Keratinocyte (primary cell): ENCODE data around the gene ANKDD1A. TPM values are rescaled to one million over a fixed set of nuclear protein-coding genes. Genes with fewer than 3 reads are reported as not detected.

ENCODE experiments used
- DNase-seq: peaks from one replicate; pipeline ENCODE4 v3.0.0-alpha.2; 2011; ENCODE audit warnings: low read depth, missing footprints, low spot score
- FAIRE-seq: peaks from 2 replicates; lab custom pipeline; 2011; peaks lifted over from hg19 to GRCh38; lab: Jason Lieb, UNC
- H2AFZ ChIP-seq: 2 replicates; pipeline ENCODE4 v1.6.0; 2012; ENCODE audit warnings: low read length, control low read depth, inconsistent platforms; ENCODE audit not compliant: control insufficient read depth
- H3K27ac ChIP-seq: 2 replicates; pipeline ENCODE4 v1.5.1; 2011; ENCODE audit warnings: low read length; ENCODE audit not compliant: control insufficient read depth, insufficient read depth
- H3K27me3 ChIP-seq: 3 replicates; pipeline ENCODE4 v1.6.0; 2011; ENCODE audit warnings: low read length; ENCODE audit not compliant: control insufficient read depth, insufficient read depth; ENCODE audit errors: extremely low read depth
- H3K36me3 ChIP-seq, 2 experiments: 2 replicates in 1 of 2; 3 replicates in 1 of 2; pipeline ENCODE4 v1.5.1; 2011; ENCODE audit warnings: low read length in 2 of 2, mild to moderate bottlenecking in 1 of 2; ENCODE audit not compliant: control insufficient read depth in 2 of 2, insufficient read depth in 2 of 2; ENCODE audit errors: extremely low read depth in 1 of 2
- H3K4me1 ChIP-seq: 3 replicates; pipeline ENCODE4 v1.5.1; 2011; ENCODE audit warnings: low read length; ENCODE audit not compliant: control insufficient read depth, insufficient read depth; ENCODE audit errors: extremely low read depth
- H3K4me2 ChIP-seq: 3 replicates; pipeline ENCODE4 v1.6.0; 2011; ENCODE audit warnings: low read depth, low read length; ENCODE audit not compliant: control insufficient read depth, insufficient read depth; ENCODE audit errors: extremely low read depth
- H3K4me3 ChIP-seq, 3 experiments: fragments of 200-600 bp in 1 of 3; sonication (generic) in 1 of 3; 2 replicates in 2 of 3; 3 replicates in 1 of 3; pipeline ENCODE4 v1.5.1; 2011 to 2016; ENCODE audit warnings: low read length in 3 of 3, mild to moderate bottlenecking in 3 of 3, control low read depth in 2 of 3, inconsistent platforms in 1 of 3, low read depth in 1 of 3, mixed read lengths in 1 of 3, mixed run types in 1 of 3, moderate library complexity in 1 of 3; ENCODE audit not compliant: control insufficient read depth in 2 of 3, insufficient read depth in 2 of 3; ENCODE audit errors: extremely low read depth in 1 of 3
- H3K79me2 ChIP-seq: 2 replicates; pipeline ENCODE4 v1.6.0; 2012; ENCODE audit warnings: low read length; ENCODE audit not compliant: control insufficient read depth, insufficient read depth
- H3K9ac ChIP-seq: 3 replicates; pipeline ENCODE4 v1.6.0; 2011; ENCODE audit warnings: low read length; ENCODE audit not compliant: control insufficient read depth, insufficient read depth; ENCODE audit errors: extremely low read depth
- H3K9me1 ChIP-seq: 3 replicates; pipeline ENCODE4 v1.6.0; 2011; ENCODE audit warnings: low read length; ENCODE audit not compliant: control insufficient read depth, insufficient read depth; ENCODE audit errors: extremely low read depth
- H3K9me3 ChIP-seq: 2 replicates; pipeline ENCODE4 v1.5.1; 2012; ENCODE audit warnings: low read depth, low read length; ENCODE audit not compliant: control insufficient read depth
- H4K20me1 ChIP-seq: 3 replicates; pipeline ENCODE4 v1.6.0; 2011; ENCODE audit warnings: low read length; ENCODE audit not compliant: control insufficient read depth, insufficient read depth; ENCODE audit errors: extremely low read depth
- CTCF ChIP-seq, 3 experiments: IDR thresholded peaks in 1 of 3; conservative IDR thresholded peaks in 1 of 3; optimal IDR thresholded peaks in 1 of 3; 2 replicates in 2 of 3; 3 replicates in 1 of 3; pipeline versions ENCODE3 to v1.5.1; 2011; ENCODE audit warnings: low read length in 3 of 3, mild to moderate bottlenecking in 3 of 3, moderate library complexity in 2 of 3, control low read depth in 1 of 3, inconsistent platforms in 1 of 3; ENCODE audit not compliant: insufficient read depth in 2 of 3; ENCODE audit errors: extremely low read depth in 1 of 3
- EZH2 ChIP-seq: IDR thresholded peaks from one replicate; pipeline ENCODE4 v1.6.1; 2012; ENCODE audit warnings: inconsistent platforms, mild to moderate bottlenecking, low read length, moderate library complexity
- dilution Hi-C: fragments of 300-500 bp; cut with MboI; formaldehyde crosslinking; loops from one replicate; pipeline ENCODE4 v1.7.0; 2020; ENCODE audit warnings: low sequenced_read_pairs; ENCODE audit not compliant: extremely low pct_ligation_motif_present
- polyA plus RNA-seq, 5 experiments: library from polyadenylated mRNA; depleted of rRNA in 3 of 5; stranded (reverse) in 3 of 5; stranded (forward) in 1 of 5; unstranded in 1 of 5; fragments of >200 nt; gene quantifications; 1 replicate in 1 of 5; 2 replicates in 3 of 5; 3 replicates in 1 of 5; pipeline versions ENCODE4 v1.2.1 to v1.2.3, GENCODE V29; 2011 to 2012; ENCODE audit warnings: missing spikeins in 2 of 5, low read depth in 1 of 5, low replicate concordance in 1 of 5

The ANKDD1A gene
- polyA plus RNA-seq, 1 donor (not counting 4 experiments of a cell fraction or from before 2014, with no cell fraction given) = 1.1 TPM

- Histone ChIP-seq H3K27ac (no peak overlapping the region), H3K4me3 (no peak overlapping the region), H3K9ac (no peak overlapping the region), H3K9me3 (no peaks in the 10 kb centered on the region), H3K79me2 (no peaks in the 10 kb centered on the region), H4K20me1 (no peaks in the 10 kb centered on the region), H3K4me1 (no peaks in the 10 kb centered on the region), H3K27me3 (no peaks in the 10 kb centered on the region), H3K9me1 (no peaks in the 10 kb centered on the region), H3K36me3 (peaks cover 7 to 8% of the 10 kb centered on the region in 2 experiments), H3K4me2 (no peak overlapping the region), H2AFZ (no peak overlapping the region)
- dilution Hi-C loops = no loop called here
- TF ChIP-seq CTCF (optimal IDR thresholded peaks at IDR 0.05 in 1 of 3, IDR thresholded peaks at IDR 0.05 in 1 of 3, conservative IDR thresholded peaks at IDR 0.05 in 1 of 3; ENCODE audit: extremely low read depth in 1 of 3, insufficient read depth in 2 of 3, low read length in 3 of 3) (no peak), EZH2 (no peak)
- DNase-seq (no peak), FAIRE-seq (no peak)
Measured at GRCh38 chr15:64954395-64954794, 42.7 kb downstream of the ANKDD1A start.

- H3K9me1 ChIP-seq = no peaks in the 10 kb centered on the region
- FAIRE-seq (no peak), DNase-seq (no peak)
- H3K9ac ChIP-seq = no peak overlapping the region
- no peaks in the 10 kb centered on the region for H4K20me1 ChIP-seq
- H3K4me3 ChIP-seq = no peak overlapping the region
- H3K4me2 ChIP-seq = no peak overlapping the region
- dilution Hi-C loops = no loop called here
- no peaks in the 10 kb centered on the region for H3K9me3 ChIP-seq
- no peaks in the 10 kb centered on the region for H3K79me2 ChIP-seq
- TF ChIP-seq EZH2 (no peak), CTCF (optimal IDR thresholded peaks at IDR 0.05 in 1 of 3, IDR thresholded peaks at IDR 0.05 in 1 of 3, conservative IDR thresholded peaks at IDR 0.05 in 1 of 3; ENCODE audit: extremely low read depth in 1 of 3, insufficient read depth in 2 of 3, low read length in 3 of 3) (no peak)
- H3K36me3 ChIP-seq = peaks cover 16 to 19% of the 10 kb centered on the region in 2 experiments
- H3K4me1 ChIP-seq = no peaks in the 10 kb centered on the region
- H3K27me3 ChIP-seq = no peaks in the 10 kb centered on the region
- H2AFZ ChIP-seq = no peak overlapping the region
- H3K27ac ChIP-seq = no peak overlapping the region
Measured at GRCh38 chr15:64959128-64959527, 47.4 kb downstream of the ANKDD1A start.
